K562 (cell line): Measurements from ENCODE around the gene PATL2. TPM values are rescaled to one million over a fixed set of nuclear protein-coding genes. Genes with fewer than 3 reads are reported as not detected.

Experiments
- ATAC-seq: fragments of 200-7000 bp; cut with Tn5 transposase; 3 replicates; pipeline ENCODE4 v1.9.1; 2020; ENCODE audit warnings: moderate library complexity
- BruUV-seq: library from RNA; stranded (reverse); fragments of 400-500 nt; replicated peaks from 2 replicates; lab custom pipeline; 2021; lab: Mats Ljungman, UMichigan
- CTCF ChIA-PET: fragments of 300-600 bp; formaldehyde crosslinking; extraction: SDS; loops from one replicate; lab custom pipeline; 2021; ENCODE audit warnings: low intra/inter-chr PET ratio; lab: Yijun Ruan, JAX
- POLR2A ChIA-PET: fragments of 300-600, 350-650 bp; sonication (Branson Sonifier 250); formaldehyde crosslinking; extraction: SDS; loops from one replicate; lab custom pipeline; 2021; ENCODE audit warnings: antibody characterized with exemption, inconsistent platforms; lab: Yijun Ruan, JAX
- DNase-seq, 4 experiments: peaks; one replicate each; pipeline versions ENCODE4 v3.0.0 to v3.0.0-alpha.2; 2011 to 2018; ENCODE audit warnings: low spot score in 3 of 4, mixed read lengths in 3 of 4; ENCODE audit errors: extremely low read depth in 1 of 4
- FAIRE-seq: peaks from 2 replicates; lab custom pipeline; 2011; peaks lifted over from hg19 to GRCh38; lab: Jason Lieb, UNC
- H2AFZ ChIP-seq: 2 replicates; pipeline ENCODE4 v1.6.0; 2011; ENCODE audit warnings: low read depth, low read length, control low read depth, inconsistent platforms
- H3K27ac ChIP-seq: fragments of 200-600 bp; 3 replicates; pipeline ENCODE4 v1.8.0; 2011; ENCODE audit warnings: low read depth, mild to moderate bottlenecking, control low read depth, inconsistent platforms, low read length, moderate library complexity, mixed read lengths; ENCODE audit errors: extremely low read depth
- H3K27me3 ChIP-seq, 2 experiments: fragments of 300-600 bp in 1 of 2; 2 replicates in 1 of 2; 3 replicates in 1 of 2; pipeline versions ENCODE4 v1.6.0 to v1.8.0; 2011; ENCODE audit warnings: inconsistent platforms in 2 of 2, low read length in 2 of 2, mild to moderate bottlenecking in 1 of 2, mixed read lengths in 1 of 2, moderate library complexity in 1 of 2; ENCODE audit not compliant: control insufficient read depth in 2 of 2, insufficient read depth in 2 of 2
- H3K36me3 ChIP-seq: fragments of 300-600 bp; 3 replicates; pipeline ENCODE4 v1.8.0; 2011; ENCODE audit warnings: mild to moderate bottlenecking, low read length, inconsistent platforms; ENCODE audit not compliant: control insufficient read depth, insufficient read depth
- H3K4me1 ChIP-seq, 2 experiments: fragments of 200-600 bp in 1 of 2; replicated peaks in 1 of 2; 2 replicates in 1 of 2; 3 replicates in 1 of 2; pipeline versions ENCODE4 v1.5.1 to v1.8.0; 2011; ENCODE audit warnings: inconsistent platforms in 2 of 2, low read length in 2 of 2, mild to moderate bottlenecking in 1 of 2, mixed read lengths in 1 of 2, moderate library complexity in 1 of 2; ENCODE audit not compliant: control insufficient read depth in 2 of 2, insufficient read depth in 2 of 2
- H3K4me2 ChIP-seq: 2 replicates; pipeline ENCODE4 v1.6.1; 2011; ENCODE audit warnings: low read length, control low read depth, inconsistent platforms, mixed read lengths; ENCODE audit not compliant: insufficient read depth
- H3K4me3 ChIP-seq: fragments of 200-600 bp; sonication (generic), shearing (Covaris generic); 2 replicates; pipeline ENCODE4 v1.5.1; 2016; ENCODE audit warnings: control low read depth, inconsistent platforms
- H3K79me2 ChIP-seq: fragments of 200-600 bp; 3 replicates; pipeline ENCODE4 v1.8.0; 2011; ENCODE audit warnings: low read length, inconsistent platforms; ENCODE audit not compliant: control insufficient read depth, insufficient read depth
- H3K9ac ChIP-seq, 2 experiments: 2 replicates each; pipeline versions ENCODE4 v1.6.0 to v1.6.1; 2011; ENCODE audit warnings: low read depth in 2 of 2, low read length in 2 of 2, control low read depth in 1 of 2, inconsistent platforms in 1 of 2, mild to moderate bottlenecking in 1 of 2, mixed read lengths in 1 of 2; ENCODE audit not compliant: insufficient read depth in 1 of 2
- H3K9me1 ChIP-seq: one replicate; pipeline ENCODE4 v1.6.0; 2011; ENCODE audit warnings: inconsistent platforms, mild to moderate bottlenecking, low read length, moderate library complexity; ENCODE audit not compliant: control insufficient read depth, insufficient read depth
- H3K9me3 ChIP-seq: replicated peaks from 2 replicates; pipeline ENCODE4 v1.5.1; 2011; ENCODE audit warnings: low read depth, low read length, inconsistent platforms; ENCODE audit not compliant: control insufficient read depth, insufficient read depth
- H4K20me1 ChIP-seq: replicated peaks from 2 replicates; pipeline ENCODE4 v1.6.1; 2011; ENCODE audit warnings: low read length, inconsistent platforms, mixed read lengths; ENCODE audit not compliant: control insufficient read depth, insufficient read depth
- CEBPB ChIP-seq: fragments of 450-650 bp; IDR thresholded peaks from 2 replicates; pipeline ENCODE4 v1.6.1; 2016; ENCODE audit warnings: missing genetic modification characterization, missing compliant biosample characterization
- CHAMP1 ChIP-seq: fragments of 450-650 bp; IDR thresholded peaks from 2 replicates; pipeline ENCODE4 v1.6.1; 2016; ENCODE audit warnings: mild to moderate bottlenecking
- GTF2F1 ChIP-seq: IDR thresholded peaks from 2 replicates; pipeline ENCODE4 v1.6.1; 2011; ENCODE audit warnings: low read depth, low read length, improper control_type of control experiment
- JUNB ChIP-seq: fragments of 450-650 bp; formaldehyde crosslinking; conservative IDR thresholded peaks from 2 replicates; pipeline ENCODE4 v1.4.0; 2020; ENCODE audit warnings: mild to moderate bottlenecking
- LCOR ChIP-seq: sonication (generic); formaldehyde crosslinking; IDR thresholded peaks from 2 replicates; pipeline ENCODE4 v1.8.0; 2022; ENCODE audit warnings: mild to moderate bottlenecking, missing genetic modification reagents
- MCM7 ChIP-seq, 2 experiments: fragments of 450-650 bp; IDR thresholded peaks; 2 replicates each; pipeline ENCODE4 v1.6.1; 2016 to 2018
- SAP30 ChIP-seq: fragments of 200-600 bp; sonication (generic); IDR thresholded peaks from 2 replicates; pipeline ENCODE4 v1.6.1; 2012; ENCODE audit warnings: borderline replicate concordance, low read depth, mild to moderate bottlenecking, moderate library complexity, low read length, control low read depth, inconsistent platforms; ENCODE audit not compliant: insufficient read depth, poor library complexity, severe bottlenecking
- SPI1 ChIP-seq: IDR thresholded peaks from 2 replicates; pipeline ENCODE4 v1.6.1; 2011; ENCODE audit warnings: low read depth, low read length, control low read depth, borderline replicate concordance
- YBX1 ChIP-seq: fragments of 450-650 bp; IDR thresholded peaks from 2 replicates; pipeline ENCODE4 v1.7.1; 2016; ENCODE audit warnings: mild to moderate bottlenecking
- ZKSCAN8 ChIP-seq: fragments of 200-800 bp; sonication (Bioruptor generic); IDR thresholded peaks from 2 replicates; pipeline ENCODE4 v1.6.1; 2016; ENCODE audit warnings: missing genetic modification characterization, missing compliant biosample characterization
- ZNF77 ChIP-seq: fragments of 250-450 bp; sonication (Bioruptor Pico); IDR thresholded peaks from 2 replicates; pipeline ENCODE4 v1.5.0; 2020
- ZZZ3 ChIP-seq: fragments of 450-650 bp; IDR thresholded peaks from 2 replicates; pipeline ENCODE4 v1.6.1; 2016; ENCODE audit warnings: antibody characterized with exemption, mild to moderate bottlenecking, moderate library complexity
- WGBS: fragments of 100-300 bp; shearing (Covaris generic); methylation state at CpG from one replicate; pipeline ENCODE4 v1.1.6; 2016; ENCODE audit warnings: low coverage, mixed read lengths; ENCODE audit not compliant: insufficient coverage; ENCODE audit errors: missing lambda C conversion rate; 5-methylcytosine and 5-hydroxymethylcytosine counted together
- in situ Hi-C: fragments of 300-500 bp; cut with MboI; formaldehyde crosslinking; loops from 4 replicates; pipeline ENCODE4 v1.15.0; 2018; ENCODE audit warnings: inconsistent platforms, mixed read lengths
- intact Hi-C: fragments of 100-400 bp; cut with micrococcal nuclease; formaldehyde crosslinking; loops from 2 replicates; pipeline ENCODE4 v1.14.2; 2022
- polyA plus RNA-seq, 8 experiments: library from polyadenylated mRNA; depleted of rRNA in 4 of 8; stranded (reverse) in 5 of 8; unstranded in 3 of 8; fragments of >200 nt; fragmentation: Nextera tagmentation in 2 of 8; fragmentation: Illumina TruSeq in 1 of 8; extraction: Ambion mirVana in 2 of 8; extraction: Trizol in 1 of 8; gene quantifications; 2 replicates each; pipeline versions ENCODE4 v1.2.1 to v1.2.3, GENCODE V29; 2011 to 2014; ENCODE audit warnings: inconsistent platforms in 1 of 8, missing spikeins in 1 of 8
- total RNA-seq, 7 experiments: library from RNA; depleted of rRNA in 6 of 7; stranded (reverse); fragments of >200 nt in 6 of 7; fragmentation: Illumina TruSeq in 2 of 7; extraction: Trizol in 2 of 7; gene quantifications; 2 replicates each; pipeline versions ENCODE4 v1.2.1 to v1.2.3, GENCODE V29; 2011 to 2021; ENCODE audit warnings: low replicate concordance in 1 of 7

PATL2 gene
- total and polyA plus RNA-seq, 9 of the 15 experiments (the other 6 are each of a cell fraction or from before 2014, with no cell fraction given), result 0.42 to 1.1 (median 0.86) TPM

- Histone ChIP-seq H3K9me1 (no peaks in the 10 kb centered on the region), H2AFZ (no peak overlapping the region), H3K4me1 (peaks cover 7 to 9% of the 10 kb centered on the region in 2 experiments; a peak in 4 of 5 replicates), H4K20me1 (no peaks in the 10 kb centered on the region), H3K36me3 (no peaks in the 10 kb centered on the region), H3K4me3 (no peak overlapping the region), H3K9ac (no peak overlapping the region), H3K9me3 (no peaks in the 10 kb centered on the region), H3K4me2 (no peak overlapping the region), H3K27ac (no peak overlapping the region), H3K79me2 (no peaks in the 10 kb centered on the region), H3K27me3 (no peaks in the 10 kb centered on the region)
- intact Hi-C loops, result no loop called here
- ATAC-seq (no peak), DNase-seq (peak in 1 of 4 experiments; percentile 2), FAIRE-seq (no peak)
- WGBS, result 66% methylated on average over 6 of the region's 6 CpGs
- POLR2A ChIA-PET, result interaction anchor here (0.6 to 1.8 kb wide), 6 partner anchors 10 to 61 kb away, joined by 3 to 5 read pairs (median 4); no protein-coding TSS in a partner anchor
- in situ Hi-C loops, result no loop called here
- CTCF ChIA-PET, result no interaction called here
- TF ChIP-seq CEBPB (tag), result peak; percentile 73
- TF ChIP-seq CHAMP1, result no peak
- peak; percentile 30; the same call in 1 of the 2 replicates for TF ChIP-seq SPI1
- TF ChIP-seq JUNB (CRISPR knock-in tag), result no peak
- TF ChIP-seq LCOR (CRISPR knock-in tag), result no peak
- TF ChIP-seq ZNF77 (CRISPR knock-in tag), result no peak
- TF ChIP-seq YBX1, result no peak
- TF ChIP-seq ZKSCAN8 (CRISPR knock-in tag), result no peak
- TF ChIP-seq ZZZ3, result no peak
- TF ChIP-seq SAP30, result no peak
- no peak for TF ChIP-seq GTF2F1
- no peak for TF ChIP-seq MCM7 (IDR thresholded peaks at IDR 0.05)
- BruUV-seq, result no TSS peak
Measured at GRCh38 chr15:44670087-44670950, 40.8 kb downstream of the PATL2 start.
